Measurements from ENCODE around the gene PTPRM.

GRCh38 chr18:7955175-7955574 is 388.1 kb downstream of the PTPRM start:
- TF ChIP-seq, protein P1, sequence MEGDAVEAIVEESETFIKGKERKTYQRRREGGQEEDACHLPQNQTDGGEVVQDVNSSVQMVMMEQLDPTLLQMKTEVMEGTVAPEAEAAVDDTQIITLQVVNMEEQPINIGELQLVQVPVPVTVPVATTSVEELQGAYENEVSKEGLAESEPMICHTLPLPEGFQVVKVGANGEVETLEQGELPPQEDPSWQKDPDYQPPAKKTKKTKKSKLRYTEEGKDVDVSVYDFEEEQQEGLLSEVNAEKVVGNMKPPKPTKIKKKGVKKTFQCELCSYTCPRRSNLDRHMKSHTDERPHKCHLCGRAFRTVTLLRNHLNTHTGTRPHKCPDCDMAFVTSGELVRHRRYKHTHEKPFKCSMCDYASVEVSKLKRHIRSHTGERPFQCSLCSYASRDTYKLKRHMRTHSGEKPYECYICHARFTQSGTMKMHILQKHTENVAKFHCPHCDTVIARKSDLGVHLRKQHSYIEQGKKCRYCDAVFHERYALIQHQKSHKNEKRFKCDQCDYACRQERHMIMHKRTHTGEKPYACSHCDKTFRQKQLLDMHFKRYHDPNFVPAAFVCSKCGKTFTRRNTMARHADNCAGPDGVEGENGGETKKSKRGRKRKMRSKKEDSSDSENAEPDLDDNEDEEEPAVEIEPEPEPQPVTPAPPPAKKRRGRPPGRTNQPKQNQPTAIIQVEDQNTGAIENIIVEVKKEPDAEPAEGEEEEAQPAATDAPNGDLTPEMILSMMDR (IDR thresholded peaks at IDR 0.05), result no peak
- TF ChIP-seq POLR2A (IDR thresholded peaks at IDR 0.05), result no peak
